Tibial nerve (tissue), 4 donors: Measurements from ENCODE around the gene PSRC1. TPM values are rescaled to one million over a fixed set of nuclear protein-coding genes. Genes with fewer than 3 reads are reported as not detected.

Experiments used
- DNase-seq, 2 donors: peaks; one replicate each; pipeline ENCODE4 v3.0.0-alpha.2; 2019; ENCODE audit warnings: low spot score in 2 of 2
- H3K27ac ChIP-seq, 4 donors: fragments of 200-600 bp; sonication (generic) in 3 of 4; one replicate each; pipeline ENCODE4 v1.5.1; 2017 to 2019; ENCODE audit warnings: mild to moderate bottlenecking in 1 of 4
- H3K27me3 ChIP-seq, 2 donors: fragments of 200-600 bp; sonication (generic) in 1 of 2; one replicate each; pipeline versions ENCODE4 v1.5.1 to v1.6.0; 2017 to 2019
- H3K36me3 ChIP-seq, 3 donors: fragments of 200-600 bp; sonication (generic); one replicate each; pipeline ENCODE4 v1.5.1; 2018 to 2019
- H3K4me1 ChIP-seq, 4 donors: fragments of 200-600 bp; sonication (generic) in 3 of 4; one replicate each; pipeline ENCODE4 v1.5.1; 2017 to 2019
- H3K4me3 ChIP-seq, 4 donors: fragments of 200-600 bp; sonication (generic) in 3 of 4; one replicate each; pipeline ENCODE4 v1.5.1; 2017 to 2019; ENCODE audit warnings: mild to moderate bottlenecking in 1 of 4, moderate library complexity in 1 of 4
- H3K9me3 ChIP-seq, 4 donors: fragments of 200-600 bp; sonication (generic) in 3 of 4; one replicate each; pipeline ENCODE4 v1.5.1; 2017 to 2019
- CTCF ChIP-seq, 5 experiments: fragments of 200-600 bp in 3 of 5; fragments of 450-650 bp in 2 of 5; sonication (generic) in 3 of 5; IDR thresholded peaks; one replicate each; pipeline ENCODE4 v1.5.1; 2016 to 2019; ENCODE audit warnings: antibody characterized with exemption in 5 of 5, mild to moderate bottlenecking in 3 of 5, moderate library complexity in 2 of 5
- EP300 ChIP-seq, 2 donors: sonication (generic); formaldehyde crosslinking; IDR thresholded peaks; one replicate each; pipeline ENCODE4 v1.6.1; 2017; ENCODE audit warnings: antibody characterized with exemption in 2 of 2, mild to moderate bottlenecking in 1 of 2
- POLR2A ChIP-seq, 2 donors: fragments of 450-650 bp; IDR thresholded peaks; one replicate each; pipeline ENCODE4 v1.6.1; 2017; ENCODE audit warnings: antibody characterized with exemption in 2 of 2, mild to moderate bottlenecking in 2 of 2, moderate library complexity in 2 of 2
- WGBS, 2 donors: methylation state at CpG; one replicate each; pipeline ENCODE4 v1.1.5; 2018; 5-methylcytosine and 5-hydroxymethylcytosine counted together
- total RNA-seq, 4 donors: library from RNA; depleted of rRNA; stranded (reverse); fragments of >200 nt; gene quantifications; one replicate each; pipeline ENCODE4 v1.1.0, GENCODE V29; 2016

The PSRC1 gene
- total RNA-seq, 4 donors from 2014 or later: 33.0 to 62.0 (median 47.4) TPM

- no peak for TF ChIP-seq EP300 (IDR thresholded peaks at IDR 0.05)
- no peak for TF ChIP-seq POLR2A (IDR thresholded peaks at IDR 0.05)
- no peak for TF ChIP-seq CTCF (IDR thresholded peaks at IDR 0.05)
- Histone ChIP-seq H3K27me3 (no peaks in the 10 kb centered on the region), H3K4me1 (peaks cover 0 to 5% (median 0%) of the 10 kb centered on the region in 4 donors), H3K27ac (peak overlapping the region in 1 of 4 donors; percentile 5), H3K36me3 (peaks cover 0 to 92% (median 0%) of the 10 kb centered on the region in 3 donors), H3K9me3 (no peaks in the 10 kb centered on the region), H3K4me3 (no peak overlapping the region)
- WGBS, 2 donors: 98% methylated on average over 1 of the region's 1 CpG
- DNase-seq: no peak
Measured at GRCh38 chr1:109316506-109316905, 33.6 kb upstream of the PSRC1 start.

GRCh38 chr1:109315288-109315687 lies 32.3 kb upstream of the PSRC1 start:
- H3K27ac ChIP-seq: peak overlapping the region in 2 of 4 donors; percentile 44 to 49
- H3K9me3 ChIP-seq: no peaks in the 10 kb centered on the region
- no peak for DNase-seq
- TF ChIP-seq POLR2A (IDR thresholded peaks at IDR 0.05) (no peak), EP300 (IDR thresholded peaks at IDR 0.05) (no peak), CTCF (IDR thresholded peaks at IDR 0.05) (no peak)
- H3K4me3 ChIP-seq: no peak overlapping the region
- H3K27me3 ChIP-seq: no peaks in the 10 kb centered on the region
- peaks cover 0 to 5% (median 0%) of the 10 kb centered on the region in 4 donors for H3K4me1 ChIP-seq
- H3K36me3 ChIP-seq: peaks cover 0 to 92% (median 0%) of the 10 kb centered on the region in 3 donors
- 86 to 87% methylated on average over 4 of the region's 4 CpGs for WGBS, 2 donors

DNA sequence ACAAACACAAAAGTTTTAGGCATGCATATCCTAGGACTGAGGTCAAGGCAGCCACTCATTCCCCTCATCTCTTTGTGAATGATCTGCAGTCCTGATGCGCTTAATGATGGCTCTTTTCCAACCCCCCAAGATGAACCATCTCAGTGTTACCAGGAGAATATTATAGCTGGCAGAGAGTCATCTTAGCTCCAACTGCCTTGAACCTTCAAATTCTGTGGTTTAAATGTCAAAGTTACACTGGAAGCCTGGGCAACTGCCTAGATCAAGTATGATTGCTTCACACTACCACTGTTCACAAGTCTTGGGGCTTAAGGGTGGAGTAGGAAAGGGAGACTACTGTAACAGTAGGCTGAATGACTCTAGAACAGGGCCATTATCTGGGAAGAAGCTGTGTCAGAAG lies 31.9 kb upstream of the PSRC1 start:
- H3K4me3 ChIP-seq: no peak overlapping the region
- peaks cover 0 to 92% (median 0%) of the 10 kb centered on the region in 3 donors for H3K36me3 ChIP-seq
- TF ChIP-seq EP300 (IDR thresholded peaks at IDR 0.05) (peak in 1 of 2 donors; percentile 8), POLR2A (IDR thresholded peaks at IDR 0.05) (no peak), CTCF (IDR thresholded peaks at IDR 0.05) (no peak)
- no peaks in the 10 kb centered on the region for H3K9me3 ChIP-seq
- DNase-seq: no peak
- H3K27ac ChIP-seq: peak overlapping the region in 2 of 4 donors; percentile 44 to 49
- no peaks in the 10 kb centered on the region for H3K27me3 ChIP-seq
- 60 to 67% methylated on average over 1 of the region's 1 CpG for WGBS, 2 donors
- H3K4me1 ChIP-seq: peaks cover 0 to 5% (median 0%) of the 10 kb centered on the region in 4 donors

GRCh38 chr1:109312978-109313775 lies 30.2 kb upstream of the PSRC1 start:
- Histone ChIP-seq H3K9me3 (no peaks in the 10 kb centered on the region), H3K27ac (peak overlapping the region in 3 of 4 donors; percentile 23 to 52 (median 28)), H3K4me1 (peaks cover 0 to 5% (median 0%) of the 10 kb centered on the region in 4 donors), H3K36me3 (peaks cover 0 to 84% (median 0%) of the 10 kb centered on the region in 3 donors), H3K27me3 (no peaks in the 10 kb centered on the region), H3K4me3 (no peak overlapping the region)
- DNase-seq: peak in 1 of 2 donors; percentile 22
- 74 to 78% methylated on average over 12 of the region's 12 CpGs for WGBS, 2 donors
- TF ChIP-seq CTCF (IDR thresholded peaks at IDR 0.05): no peak
- no peak for TF ChIP-seq POLR2A (IDR thresholded peaks at IDR 0.05)
- TF ChIP-seq EP300 (IDR thresholded peaks at IDR 0.05): no peak

DNA sequence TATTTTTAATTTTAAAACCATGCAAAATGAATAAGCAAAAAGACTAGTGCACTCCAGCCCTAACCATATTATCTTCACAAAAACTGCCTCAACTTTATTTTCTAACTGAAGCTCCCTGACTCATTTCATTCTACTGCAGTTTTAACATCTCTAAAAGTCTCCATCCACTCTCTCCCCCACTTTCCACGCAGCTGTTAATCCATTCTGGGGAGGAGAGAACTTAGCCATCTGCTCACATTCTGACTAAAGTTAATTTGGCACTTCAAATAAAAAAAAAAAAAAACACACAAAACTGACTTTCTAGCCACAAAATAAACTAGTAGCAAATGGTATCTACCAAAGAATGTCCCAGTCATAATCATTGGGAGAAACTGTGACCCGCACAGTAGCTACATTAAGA lies 29.3 kb upstream of the PSRC1 start:
- peaks cover 0 to 9% (median 2%) of the 10 kb centered on the region in 4 donors for H3K4me1 ChIP-seq
- peak overlapping the region in 1 of 4 donors; percentile 10 for H3K27ac ChIP-seq
- H3K27me3 ChIP-seq: no peaks in the 10 kb centered on the region
- H3K4me3 ChIP-seq: no peak overlapping the region
- H3K36me3 ChIP-seq: peaks cover 0 to 75% (median 0%) of the 10 kb centered on the region in 3 donors
- DNase-seq: no peak
- TF ChIP-seq EP300 (IDR thresholded peaks at IDR 0.05) (no peak), POLR2A (IDR thresholded peaks at IDR 0.05) (no peak), CTCF (IDR thresholded peaks at IDR 0.05) (no peak)
- no peaks in the 10 kb centered on the region for H3K9me3 ChIP-seq
- 84 to 87% methylated on average over 2 of the region's 2 CpGs for WGBS, 2 donors
